HL-60 (cell line): ENCODE measurements around the gene GKAP1.
"Not testable (repeated sequence)": the region's sequence is repeated elsewhere in the genome, so short reads cannot be mapped to it uniquely, and the experiment has no call there.

Source experiments
- DNase-seq, 2 experiments: peaks; one replicate each; pipeline ENCODE4 v3.0.0-alpha.2; 2010 to 2020; ENCODE audit warnings: low read depth in 1 of 2, low spot score in 1 of 2
- H3K27ac ChIP-seq: fragments of 250-450 bp; sonication (Bioruptor Pico); replicated peaks from 2 replicates; pipeline ENCODE4 v1.5.1; 2020; ENCODE audit warnings: mild to moderate bottlenecking, moderate library complexity
- H3K27me3 ChIP-seq: fragments of 250-450 bp; sonication (Bioruptor Pico); 2 replicates; pipeline ENCODE4 v1.5.1; 2021; ENCODE audit warnings: mild to moderate bottlenecking, moderate library complexity; ENCODE audit not compliant: insufficient read depth, poor library complexity, severe bottlenecking
- H3K4me3 ChIP-seq: replicated peaks from 2 replicates; pipeline ENCODE4 v1.5.1; 2011; ENCODE audit warnings: mild to moderate bottlenecking, control low read depth, low read length; ENCODE audit not compliant: insufficient read depth
- SPI1 ChIP-seq: IDR thresholded peaks from 2 replicates; pipeline ENCODE4 v1.6.1; 2012; ENCODE audit warnings: low read depth, mild to moderate bottlenecking, borderline replicate concordance
- long read RNA-seq: library from polyadenylated mRNA; unstranded; transcript quantifications from one replicate; pipeline ENCODE4 v2.0.0, GENCODE V29; 2020

GKAP1 gene
- long read RNA-seq, partial matches to known transcripts, result 0 of 1 reads
- long read RNA-seq, other reads (novel, unspliced or antisense), result 1 of 1 reads

DNA sequence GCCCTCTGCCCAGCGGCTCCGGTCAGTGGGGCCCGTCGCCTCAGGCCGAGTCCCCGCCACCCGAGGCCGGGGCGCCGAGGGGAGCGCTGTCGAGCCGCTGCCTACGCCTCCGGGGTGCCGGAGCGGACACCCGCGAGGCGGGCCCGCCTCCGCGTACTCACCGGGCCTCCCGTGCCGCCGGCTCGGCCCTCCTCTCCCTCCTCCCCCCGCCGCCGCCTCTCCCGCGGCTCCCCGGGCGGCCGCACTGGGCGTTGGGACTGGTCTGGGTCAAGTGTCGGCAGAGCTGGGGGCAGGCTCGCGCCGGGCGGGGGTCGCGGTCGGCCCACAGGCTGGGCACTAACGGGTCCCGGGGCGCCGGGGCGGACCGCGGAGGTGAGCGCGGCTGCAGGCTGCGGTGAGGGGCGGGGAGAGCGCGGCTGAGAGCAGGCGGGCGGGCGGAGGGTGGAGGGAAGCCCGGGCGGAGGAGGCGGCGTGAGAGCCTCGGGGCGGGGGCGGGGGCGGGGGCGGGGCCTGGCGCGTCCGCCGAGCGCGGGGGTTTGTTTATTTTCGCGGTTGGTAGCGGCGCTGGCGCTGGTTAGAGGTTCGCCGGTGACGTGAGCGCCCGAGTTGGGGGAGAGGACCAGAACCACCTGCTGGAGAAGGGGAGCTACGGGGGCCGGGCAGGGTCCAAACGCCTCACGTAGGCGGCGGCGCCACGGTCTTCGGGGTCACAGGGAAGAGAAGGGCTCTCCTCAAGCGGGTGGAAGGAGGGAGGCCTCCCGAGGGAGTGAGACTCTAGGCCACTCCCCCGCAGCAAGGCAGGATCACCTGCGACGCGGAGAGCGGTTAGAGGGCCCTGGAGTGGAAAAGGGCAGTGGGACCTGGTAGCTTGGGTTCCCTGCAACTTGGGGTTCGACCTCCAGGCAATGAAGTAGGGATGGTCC is at the start of gene GKAP1:
Gene GKAP1, minus strand, starts transcription at position 414 of the 923 bp plus-strand sequence. CDS start 11,252 bp downstream, outside the sequence.
- not testable (repeated sequence) for H3K27ac ChIP-seq, H3K27me3 ChIP-seq
- DNase-seq, result peak; percentile 40 to 77
- peak within 1 kb of the TSS; percentile 57 for H3K4me3 ChIP-seq

GRCh38 chr9:83849895-83850294 is 32.3 kb upstream of the GKAP1 start:
- H3K27ac ChIP-seq, H3K27me3 ChIP-seq, DNase-seq, H3K4me3 ChIP-seq: not testable (repeated sequence)

DNA sequence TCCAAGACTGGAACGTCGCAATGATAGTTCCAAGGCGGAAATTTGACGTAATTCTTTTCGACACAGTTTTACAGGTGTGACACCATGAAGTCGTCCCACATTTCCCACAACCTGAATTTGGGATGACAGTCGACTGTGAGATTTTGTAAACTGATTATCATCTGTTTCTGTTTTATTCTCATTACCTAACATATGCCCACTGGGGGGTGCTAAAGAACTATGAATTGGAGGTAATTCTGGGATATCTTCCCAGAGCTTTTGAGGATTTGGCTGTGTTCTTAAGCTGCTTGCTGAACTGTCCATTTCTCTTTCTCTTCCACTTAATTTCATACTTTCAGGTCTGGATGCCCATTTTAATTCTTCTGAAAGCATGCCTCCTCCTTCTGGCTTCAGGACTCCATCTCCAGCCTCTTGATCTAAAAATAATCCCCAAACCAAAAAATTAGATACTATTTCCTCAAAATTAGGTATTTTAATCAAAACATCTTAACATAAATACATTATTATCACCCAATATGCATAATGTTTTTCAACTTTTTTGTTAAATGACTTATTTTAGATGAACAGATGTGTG is 19.6 kb upstream of the GKAP1 start:
- H3K27me3 ChIP-seq, DNase-seq, H3K4me3 ChIP-seq, H3K27ac ChIP-seq: not testable (repeated sequence)

- H3K27me3 ChIP-seq, H3K27ac ChIP-seq, H3K4me3 ChIP-seq, DNase-seq: not testable (repeated sequence)
Measured at GRCh38 chr9:83830426-83831071, 13.0 kb upstream of the GKAP1 start.

DNA sequence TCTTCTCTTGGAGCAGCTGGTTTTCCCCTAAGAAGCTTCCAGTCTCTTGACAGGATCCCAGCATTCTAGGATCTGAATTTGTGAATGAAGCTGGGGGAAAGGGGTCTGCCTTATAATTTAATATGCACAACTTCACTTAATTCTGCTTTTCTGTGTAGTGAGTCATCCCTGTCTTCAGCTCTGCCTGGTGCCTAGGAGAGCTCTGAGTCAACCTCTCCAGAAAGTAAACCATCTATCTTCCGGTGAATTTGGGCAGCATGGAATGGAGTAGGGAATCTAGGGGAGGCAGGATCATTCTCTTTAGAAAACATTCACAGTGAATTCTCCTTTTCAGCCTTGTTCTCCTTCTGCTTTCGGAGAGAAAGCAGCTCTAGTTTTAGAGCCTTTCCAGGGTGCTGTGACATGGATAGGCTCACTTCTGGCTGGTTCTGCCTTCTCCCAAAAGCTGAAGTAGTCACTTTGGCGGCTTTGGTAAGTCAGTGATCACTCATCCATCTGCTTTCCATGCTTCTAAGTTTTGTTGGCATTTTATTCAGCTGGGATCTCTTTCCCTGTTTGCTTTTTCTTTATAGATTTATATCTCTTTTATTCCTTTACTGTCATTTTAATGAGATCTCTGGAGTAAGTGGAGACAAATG is 7.5 kb upstream of the GKAP1 start:
- not testable (repeated sequence) for H3K4me3 ChIP-seq, H3K27ac ChIP-seq, DNase-seq, H3K27me3 ChIP-seq

- peak in 1 of 2 experiments; percentile 9 for DNase-seq
- H3K4me3 ChIP-seq, result peak overlapping the region; percentile 57
- not testable (repeated sequence) for H3K27ac ChIP-seq, H3K27me3 ChIP-seq
Measured at GRCh38 chr9:83817011-83817355, 586 bp downstream of the GKAP1 start.

DNA sequence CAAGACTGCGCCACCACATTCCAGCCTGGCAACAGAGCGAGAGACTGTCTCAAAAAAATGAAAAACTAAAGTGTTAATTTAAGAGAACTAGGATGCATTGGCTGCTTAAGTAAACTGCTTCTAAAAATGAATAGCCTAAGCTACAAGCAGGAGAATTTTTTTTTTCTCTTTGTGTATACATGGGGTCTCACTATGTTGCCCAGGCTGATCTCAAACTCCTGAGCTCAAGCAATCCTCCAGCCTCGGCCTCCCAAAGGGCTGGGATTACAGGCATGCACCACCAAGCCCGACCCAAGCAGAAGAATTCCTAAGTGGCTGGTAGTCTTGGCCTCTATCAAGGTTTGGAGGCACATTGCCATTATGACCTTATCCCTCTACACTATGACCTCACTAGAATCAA is 2.4 kb downstream of the GKAP1 start:
- H3K27me3 ChIP-seq, H3K4me3 ChIP-seq, DNase-seq, H3K27ac ChIP-seq: not testable (repeated sequence)

- not testable (repeated sequence) for H3K27me3 ChIP-seq, H3K27ac ChIP-seq, H3K4me3 ChIP-seq
- peak; percentile 85 for TF ChIP-seq SPI1
- DNase-seq, result peak in 1 of 2 experiments; percentile 25
Measured at GRCh38 chr9:83809213-83809612, 8.4 kb downstream of the GKAP1 start.

DNA sequence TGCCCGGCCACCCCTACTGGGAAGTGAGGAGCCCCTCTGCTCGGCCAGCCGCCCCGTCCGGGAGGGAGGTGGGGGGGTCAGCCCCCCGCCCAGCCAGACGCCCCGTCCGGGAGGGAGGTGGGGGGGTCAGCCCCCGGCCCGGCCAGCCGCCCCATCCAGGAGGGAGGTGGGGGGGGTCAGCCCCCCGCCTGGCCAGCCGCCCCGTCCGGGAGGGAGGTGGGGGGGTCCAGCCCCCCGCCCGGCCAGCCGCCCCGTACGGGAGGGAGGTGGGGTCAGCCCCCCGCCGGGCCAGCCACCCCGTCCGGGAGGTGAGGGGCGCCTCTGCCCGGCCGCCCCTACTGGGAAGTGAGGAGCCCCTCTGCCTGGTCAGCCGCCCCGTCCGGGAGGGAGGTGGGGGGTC is 13.1 kb downstream of the GKAP1 start:
- not testable (repeated sequence) for H3K27me3 ChIP-seq, DNase-seq, H3K4me3 ChIP-seq, H3K27ac ChIP-seq

- H3K4me3 ChIP-seq, DNase-seq, H3K27me3 ChIP-seq, H3K27ac ChIP-seq: not testable (repeated sequence)
Measured at GRCh38 chr9:83803941-83804340, 13.6 kb downstream of the GKAP1 start.
